GM18511 (cell line): ENCODE measurements around the gene FLVCR1.
"Not testable (repeated sequence)": the region's sequence is repeated elsewhere in the genome, so short reads cannot be mapped to it uniquely, and the experiment has no call there.

Experiments used
- ATAC-seq: cut with Tn5 transposase; IDR thresholded peaks from one replicate; pipeline ENCODE4 v1.9.1; 2021; ENCODE audit warnings: mild to moderate bottlenecking, moderate library complexity; ENCODE audit not compliant: unreplicated experiment

Gene FLVCR1

DNA sequence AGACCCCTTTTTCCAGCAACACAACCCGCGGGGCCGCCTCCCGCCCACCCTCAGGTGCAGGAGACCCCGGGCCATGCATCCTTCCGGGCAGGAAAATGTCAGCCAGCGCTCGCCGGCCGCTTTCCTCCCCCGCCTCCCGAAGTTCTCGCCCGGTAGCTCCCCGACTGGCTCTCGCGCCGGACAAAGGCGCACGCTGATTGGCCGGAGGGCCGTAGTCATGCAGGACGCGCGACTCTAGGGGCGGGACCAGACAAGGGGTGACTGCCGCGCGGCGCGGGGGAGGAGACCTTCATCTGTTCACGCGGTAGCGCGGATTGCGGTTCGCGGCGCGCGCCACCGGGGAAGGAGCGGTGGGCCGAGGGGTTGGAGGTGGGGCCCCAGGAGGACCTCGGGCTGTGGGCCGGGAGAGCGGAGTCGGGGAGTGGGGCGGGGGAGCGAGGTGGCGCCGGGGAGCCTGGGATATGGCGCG, at the start of gene FLVCR1:
Gene FLVCR1, plus strand, starts transcription at position 284 of the 469 bp plus-strand sequence. Its CDS starts 178 bp downstream, at position 462.
- peak; percentile 97 for ATAC-seq

- no peak for ATAC-seq
Measured at GRCh38 chr1:212814537-212815334, 43.3 kb upstream of the FLVCR1 start.

DNA sequence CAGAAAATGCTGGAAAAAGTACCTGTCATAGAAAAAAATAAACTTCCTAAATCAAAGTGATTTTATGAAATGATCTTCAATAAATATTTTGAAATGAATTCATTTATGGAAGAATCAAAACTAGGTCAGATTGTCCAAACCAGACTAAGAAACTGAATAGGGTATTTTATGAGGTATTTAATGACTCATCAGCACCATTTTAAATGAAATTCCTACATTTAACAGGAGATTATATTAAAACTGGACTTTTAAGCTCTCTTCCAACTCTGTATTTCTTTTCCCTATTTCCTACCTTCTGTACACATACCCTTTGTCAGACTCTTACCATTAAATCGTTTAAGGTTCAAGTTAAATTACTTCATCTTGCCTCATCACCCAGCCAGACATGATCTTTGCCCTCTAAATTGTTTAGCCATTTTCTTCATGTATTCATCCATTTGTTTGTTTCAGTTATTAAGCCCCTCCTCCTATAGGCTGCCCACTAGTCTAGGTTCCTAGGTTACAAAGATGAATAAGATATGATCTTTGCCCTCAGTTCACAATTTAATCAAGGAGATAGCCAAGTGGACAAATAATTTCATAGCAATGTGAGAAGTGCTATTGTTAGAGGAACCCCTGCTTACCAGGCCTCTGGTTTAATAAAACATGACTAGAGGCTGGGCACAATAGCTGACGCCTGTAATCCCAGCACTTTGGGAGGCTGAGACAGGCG, 41.4 kb upstream of the FLVCR1 start:
- no peak for ATAC-seq

GRCh38 chr1:212819726-212820125, 38.3 kb upstream of the FLVCR1 start:
- ATAC-seq: peak; percentile 67

GRCh38 chr1:212820969-212821368, 37.1 kb upstream of the FLVCR1 start:
- ATAC-seq: no peak

GRCh38 chr1:212822956-212823355, 35.1 kb upstream of the FLVCR1 start:
- ATAC-seq: no peak

- no peak for ATAC-seq
Measured at GRCh38 chr1:212824201-212824600, 33.9 kb upstream of the FLVCR1 start.

DNA sequence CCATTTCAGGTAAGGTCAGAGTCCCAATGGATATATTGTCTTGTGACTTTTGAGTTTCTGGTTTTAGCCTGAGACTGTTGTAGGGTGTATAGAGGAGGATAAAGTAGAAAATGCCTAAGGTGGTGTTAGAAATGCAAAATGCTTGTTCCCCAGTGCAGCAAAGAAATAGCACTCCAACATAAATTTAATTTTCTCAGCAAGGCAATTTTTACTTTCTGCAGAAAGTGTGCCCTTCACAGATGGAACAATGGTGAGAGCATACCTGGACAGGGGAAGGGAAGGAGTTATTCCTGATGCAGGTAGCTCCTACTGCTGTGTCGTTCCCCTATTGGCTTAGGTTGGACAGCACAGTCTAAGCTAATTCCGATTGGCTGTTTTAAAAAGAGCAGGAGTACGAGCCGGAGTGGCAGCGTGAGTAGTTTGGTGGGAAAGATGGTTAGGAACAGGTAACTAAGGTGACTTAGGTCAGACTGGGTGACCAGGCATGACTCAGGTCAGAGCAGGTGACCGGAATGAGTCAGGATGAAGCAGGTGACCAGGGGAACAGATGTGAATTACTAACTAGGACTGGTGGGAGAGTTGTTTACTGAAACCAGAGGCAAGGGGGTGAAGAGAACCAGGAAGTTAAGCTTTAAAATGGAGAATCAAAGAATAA, 32.1 kb upstream of the FLVCR1 start:
- no peak for ATAC-seq

DNA sequence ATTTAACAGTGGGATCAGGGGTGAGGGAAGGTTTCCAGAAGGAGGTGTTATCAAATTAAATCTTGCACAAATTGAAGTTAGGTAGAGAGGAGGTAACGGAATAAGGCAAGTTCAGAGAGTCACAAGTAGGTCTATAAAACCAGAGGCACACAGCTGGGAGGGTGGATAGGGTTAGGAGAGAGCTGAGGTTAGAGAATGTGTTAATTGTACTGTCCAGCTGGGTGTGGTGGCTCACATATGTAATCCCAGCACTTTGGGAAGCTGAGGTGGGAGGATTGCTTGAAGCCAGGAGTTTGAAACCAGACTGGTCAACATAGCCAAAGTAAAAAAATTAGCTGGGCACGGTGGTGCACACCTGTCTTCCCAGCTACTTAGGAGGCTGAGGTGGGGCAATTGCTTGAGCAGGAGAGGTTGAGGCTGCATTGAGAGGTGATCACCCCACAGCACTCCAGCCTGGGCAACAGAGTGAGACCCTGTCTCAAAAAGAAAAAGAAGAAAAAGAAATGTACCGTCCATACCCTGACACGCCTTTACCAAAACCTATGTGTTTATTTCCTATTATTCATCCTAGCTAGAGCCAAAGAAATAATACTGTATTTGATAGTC, 30.8 kb upstream of the FLVCR1 start:
- ATAC-seq: no peak

GRCh38 chr1:212827831-212828278, 30.2 kb upstream of the FLVCR1 start:
- no peak for ATAC-seq

- no peak for ATAC-seq
Measured at GRCh38 chr1:212828395-212828794, 29.7 kb upstream of the FLVCR1 start.

- peak; percentile 88 for ATAC-seq
Measured at GRCh38 chr1:212833211-212834207, 24.6 kb upstream of the FLVCR1 start.

- ATAC-seq: no peak
Measured at GRCh38 chr1:212838145-212838544, 19.9 kb upstream of the FLVCR1 start.

GRCh38 chr1:212844521-212844920, 13.6 kb upstream of the FLVCR1 start:
- not testable (repeated sequence) for ATAC-seq

GRCh38 chr1:212847549-212847948, 10.5 kb upstream of the FLVCR1 start, which contains the start of gene SPATA45:
Gene SPATA45, minus strand, starts transcription at chr1:212847649. Its CDS starts 11,500 bp downstream, at chr1:212836149.
- ATAC-seq: no peak

GRCh38 chr1:212852105-212852688, 5.9 kb upstream of the FLVCR1 start:
- ATAC-seq: no peak

DNA sequence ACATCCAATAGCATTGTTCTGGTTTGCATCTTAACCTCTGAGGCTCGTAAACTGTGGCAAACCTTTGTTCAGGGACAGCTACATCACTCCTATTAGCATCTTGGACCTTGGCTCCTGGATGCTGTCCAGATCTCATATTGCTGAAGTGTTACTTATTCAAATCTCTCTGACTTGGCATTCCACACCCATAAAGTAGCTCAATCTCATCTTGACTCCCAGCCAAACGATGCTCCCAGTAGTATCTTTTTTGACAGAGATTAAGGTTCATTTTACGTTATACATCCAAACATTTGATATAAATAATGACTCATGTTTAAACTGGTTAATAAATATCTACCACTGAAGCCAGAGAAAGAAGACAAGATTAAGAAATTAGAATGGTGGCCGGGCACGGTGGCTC, 4.4 kb upstream of the FLVCR1 start:
- ATAC-seq: no peak

GRCh38 chr1:212856755-212857154, 1.3 kb upstream of the FLVCR1 start:
- no peak for ATAC-seq
